Ascending aorta (tissue), 2 donors: Measurements from ENCODE around the gene MRPL20. TPM values are rescaled to one million over a fixed set of nuclear protein-coding genes. Genes with fewer than 3 reads are reported as not detected.

Source experiments
- DNase-seq, 2 donors: peaks; one replicate each; pipeline ENCODE4 v3.0.0-alpha.2; 2019; ENCODE audit warnings: low spot score in 2 of 2
- H3K27ac ChIP-seq, 2 donors: fragments of 200-600 bp; sonication (generic); one replicate each; pipeline ENCODE4 v1.5.1; 2016 to 2017; ENCODE audit warnings: mild to moderate bottlenecking in 1 of 2
- H3K27me3 ChIP-seq: fragments of 200-600 bp; sonication (generic); one replicate; pipeline ENCODE4 v1.5.1; 2017
- H3K36me3 ChIP-seq, 2 donors: fragments of 200-600 bp; sonication (generic); one replicate each; pipeline ENCODE4 v1.5.1; 2016
- H3K4me1 ChIP-seq, 2 donors: fragments of 200-600 bp; sonication (generic); one replicate each; pipeline ENCODE4 v1.5.1; 2016 to 2017; ENCODE audit warnings: mild to moderate bottlenecking in 1 of 2
- H3K4me3 ChIP-seq, 2 donors: fragments of 200-600 bp; sonication (generic); one replicate each; pipeline ENCODE4 v1.5.1; 2016 to 2017; ENCODE audit warnings: mild to moderate bottlenecking in 1 of 2
- H3K9me3 ChIP-seq, 2 donors: fragments of 200-600 bp; sonication (generic); one replicate each; pipeline ENCODE4 v1.5.1; 2016
- intact Hi-C: fragments of 100-400 bp; cut with DNase I; formaldehyde crosslinking; loops from one replicate; pipeline ENCODE4 v1.15.1; 2023
- total RNA-seq: library from RNA; depleted of rRNA; stranded (reverse); fragments of >200 nt; gene quantifications from one replicate; pipeline ENCODE4 v1.1.0, GENCODE V29; 2016
- TF ChIP-seq, protein P1 (sequence below), 3 experiments: fragments of 200-600 bp in 2 of 3; fragments of 450-650 bp in 1 of 3; sonication (generic) in 2 of 3; IDR thresholded peaks; one replicate each; pipeline ENCODE4 v1.5.1; 2016 to 2019; ENCODE audit warnings: antibody characterized with exemption in 3 of 3, mild to moderate bottlenecking in 1 of 3, moderate library complexity in 1 of 3

Gene MRPL20
- total RNA-seq, 1 donor from 2014 or later: 63.4 TPM

DNA sequence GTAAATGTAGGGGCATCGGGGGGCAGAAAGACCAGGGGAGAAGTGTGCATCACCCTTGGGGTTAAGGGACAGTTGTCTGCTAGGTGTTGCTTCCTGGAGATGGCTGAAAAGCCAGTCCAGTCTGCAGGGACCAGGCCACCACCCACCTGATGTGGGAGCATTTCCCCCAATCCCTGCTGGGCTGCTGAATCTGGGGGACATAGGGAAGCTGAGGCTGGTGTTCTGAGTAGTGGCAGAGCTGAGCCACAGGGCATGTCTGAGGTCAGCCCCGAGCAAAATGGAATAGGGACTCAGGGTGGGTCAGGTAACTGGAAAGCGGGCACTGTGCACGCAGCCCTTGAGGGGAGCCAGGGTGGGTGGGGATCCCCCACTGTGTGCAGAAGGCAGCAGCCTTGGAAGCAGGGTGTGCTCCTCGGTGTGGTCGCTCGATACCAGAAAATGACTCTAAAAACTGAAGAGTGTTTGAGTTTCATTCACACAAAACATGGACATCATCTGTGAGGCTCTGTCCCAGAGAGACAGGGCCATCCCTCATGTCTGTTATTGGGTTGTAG lies 5.6 kb downstream of the MRPL20 start:
- Histone ChIP-seq H3K4me1 (peaks cover 17 to 40% of the 10 kb centered on the region in 2 donors), H3K27ac (no peak overlapping the region), H3K27me3 (no peaks in the 10 kb centered on the region), H3K9me3 (no peaks in the 10 kb centered on the region), H3K4me3 (no peak overlapping the region), H3K36me3 (peaks cover 38 to 63% of the 10 kb centered on the region in 2 donors)
- intact Hi-C loops: loop anchor here (10.0 kb wide), 3 partner anchors 113 to 287 kb away; partner anchors contain the start of genes ATAD3A, C1orf159 and MIB2
- TF ChIP-seq, protein P1, sequence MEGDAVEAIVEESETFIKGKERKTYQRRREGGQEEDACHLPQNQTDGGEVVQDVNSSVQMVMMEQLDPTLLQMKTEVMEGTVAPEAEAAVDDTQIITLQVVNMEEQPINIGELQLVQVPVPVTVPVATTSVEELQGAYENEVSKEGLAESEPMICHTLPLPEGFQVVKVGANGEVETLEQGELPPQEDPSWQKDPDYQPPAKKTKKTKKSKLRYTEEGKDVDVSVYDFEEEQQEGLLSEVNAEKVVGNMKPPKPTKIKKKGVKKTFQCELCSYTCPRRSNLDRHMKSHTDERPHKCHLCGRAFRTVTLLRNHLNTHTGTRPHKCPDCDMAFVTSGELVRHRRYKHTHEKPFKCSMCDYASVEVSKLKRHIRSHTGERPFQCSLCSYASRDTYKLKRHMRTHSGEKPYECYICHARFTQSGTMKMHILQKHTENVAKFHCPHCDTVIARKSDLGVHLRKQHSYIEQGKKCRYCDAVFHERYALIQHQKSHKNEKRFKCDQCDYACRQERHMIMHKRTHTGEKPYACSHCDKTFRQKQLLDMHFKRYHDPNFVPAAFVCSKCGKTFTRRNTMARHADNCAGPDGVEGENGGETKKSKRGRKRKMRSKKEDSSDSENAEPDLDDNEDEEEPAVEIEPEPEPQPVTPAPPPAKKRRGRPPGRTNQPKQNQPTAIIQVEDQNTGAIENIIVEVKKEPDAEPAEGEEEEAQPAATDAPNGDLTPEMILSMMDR (IDR thresholded peaks at IDR 0.05): no peak
- DNase-seq: no peak

DNA sequence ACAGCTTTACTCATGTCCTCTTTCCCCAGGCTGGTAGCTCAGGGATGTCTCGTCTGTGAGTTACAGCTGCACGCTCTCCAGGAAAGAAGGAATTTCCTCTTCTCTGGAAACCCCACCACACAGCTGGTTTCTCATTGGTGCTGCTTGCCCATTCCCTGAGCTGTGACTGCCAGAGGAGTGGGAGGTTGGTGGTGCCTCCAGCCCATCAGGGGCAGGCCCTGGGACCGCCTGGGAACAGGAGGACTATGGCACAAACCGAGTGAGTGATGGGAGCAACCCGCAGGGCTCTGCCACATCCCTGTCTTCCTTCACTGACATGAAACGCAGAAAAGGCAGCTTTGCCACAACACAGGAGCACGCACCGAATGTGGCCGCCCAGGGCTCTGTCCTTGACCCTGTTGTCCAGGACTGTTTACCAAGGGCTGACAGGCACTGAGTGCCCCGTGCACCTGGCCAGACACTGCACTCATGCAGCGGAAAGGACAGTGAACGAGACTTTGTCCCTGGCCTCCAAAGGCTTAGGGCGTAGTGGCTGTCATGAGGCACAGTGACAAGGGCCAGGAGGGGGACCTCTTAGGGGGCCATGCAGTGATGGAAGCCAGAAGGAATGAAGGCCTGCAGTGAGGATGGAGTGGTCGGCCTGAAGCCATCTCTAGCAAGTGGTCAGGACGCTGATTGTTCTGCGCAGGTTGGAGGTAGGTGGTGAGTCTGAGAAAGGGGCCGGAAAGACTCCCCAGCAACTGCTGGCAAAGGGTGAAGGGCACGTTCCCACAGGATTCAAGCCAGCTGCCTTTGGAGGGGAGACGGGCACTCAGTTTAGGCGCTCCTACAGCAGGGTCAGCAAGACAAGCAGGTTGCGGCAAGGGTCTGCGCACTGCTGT lies 6.3 kb downstream of the MRPL20 start:
- H3K4me3 ChIP-seq: peak overlapping the region; percentile 81 to 92
- no peaks in the 10 kb centered on the region for H3K27me3 ChIP-seq
- intact Hi-C loops: loop anchor here (10.0 kb wide), 3 partner anchors 114 to 286 kb away; partner anchors contain the start of genes ATAD3A, C1orf159 and MIB2
- TF ChIP-seq, protein P1 (IDR thresholded peaks at IDR 0.05): no peak
- no peak for DNase-seq
- peaks cover 38 to 67% of the 10 kb centered on the region in 2 donors for H3K36me3 ChIP-seq
- H3K4me1 ChIP-seq: peaks cover 10 to 33% of the 10 kb centered on the region in 2 donors
- H3K27ac ChIP-seq: peak overlapping the region; percentile 65 to 80
- H3K9me3 ChIP-seq: no peaks in the 10 kb centered on the region

DNA sequence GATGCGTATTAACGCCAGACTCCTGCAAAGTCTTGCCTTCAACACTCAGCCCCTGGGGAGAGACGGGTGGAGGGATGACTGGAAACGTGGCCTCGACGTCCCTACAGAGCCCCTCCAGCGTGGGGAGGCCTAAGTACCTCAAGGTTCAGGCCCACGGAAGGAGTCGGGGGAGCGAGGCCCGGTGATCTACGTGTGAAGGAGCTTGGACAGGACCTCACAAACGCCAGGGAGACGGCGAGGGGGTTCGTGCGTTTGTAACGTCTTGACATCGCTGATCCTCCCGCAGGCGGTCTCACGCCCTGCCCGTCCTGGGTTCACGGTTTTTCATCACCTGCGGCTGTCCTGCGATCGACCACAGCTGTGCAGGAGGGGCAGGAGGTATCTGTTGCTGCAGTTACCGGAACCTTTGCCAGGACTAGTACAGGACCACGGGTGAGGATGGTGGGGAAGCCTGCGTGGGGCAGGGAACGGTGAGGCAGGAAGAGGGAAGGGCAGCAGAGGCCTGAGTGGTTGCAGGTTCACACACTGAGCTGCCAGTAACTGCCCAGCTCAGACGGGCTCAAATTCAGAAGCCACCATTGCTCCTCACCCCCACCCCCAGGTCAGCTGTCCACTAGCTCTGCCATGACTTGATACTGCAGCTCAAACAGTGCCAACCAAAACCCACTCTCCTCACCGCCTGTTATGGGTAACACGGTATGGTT lies 7.1 kb downstream of the MRPL20 start:
- TF ChIP-seq, protein P1 (IDR thresholded peaks at IDR 0.05): no peak
- H3K27me3 ChIP-seq: no peaks in the 10 kb centered on the region
- DNase-seq: no peak
- H3K27ac ChIP-seq: peak overlapping the region; percentile 65 to 80
- H3K4me3 ChIP-seq: peak overlapping the region; percentile 81 to 92
- peaks cover 10 to 25% of the 10 kb centered on the region in 2 donors for H3K4me1 ChIP-seq
- intact Hi-C loops: loop anchor here (1.0 to 10.0 kb wide), 6 partner anchors 7 to 285 kb away; partner anchors contain the start of genes ATAD3A, AURKAIP1, C1orf159 and CPTP
- peaks cover 40 to 67% of the 10 kb centered on the region in 2 donors for H3K36me3 ChIP-seq
- no peaks in the 10 kb centered on the region for H3K9me3 ChIP-seq

DNA sequence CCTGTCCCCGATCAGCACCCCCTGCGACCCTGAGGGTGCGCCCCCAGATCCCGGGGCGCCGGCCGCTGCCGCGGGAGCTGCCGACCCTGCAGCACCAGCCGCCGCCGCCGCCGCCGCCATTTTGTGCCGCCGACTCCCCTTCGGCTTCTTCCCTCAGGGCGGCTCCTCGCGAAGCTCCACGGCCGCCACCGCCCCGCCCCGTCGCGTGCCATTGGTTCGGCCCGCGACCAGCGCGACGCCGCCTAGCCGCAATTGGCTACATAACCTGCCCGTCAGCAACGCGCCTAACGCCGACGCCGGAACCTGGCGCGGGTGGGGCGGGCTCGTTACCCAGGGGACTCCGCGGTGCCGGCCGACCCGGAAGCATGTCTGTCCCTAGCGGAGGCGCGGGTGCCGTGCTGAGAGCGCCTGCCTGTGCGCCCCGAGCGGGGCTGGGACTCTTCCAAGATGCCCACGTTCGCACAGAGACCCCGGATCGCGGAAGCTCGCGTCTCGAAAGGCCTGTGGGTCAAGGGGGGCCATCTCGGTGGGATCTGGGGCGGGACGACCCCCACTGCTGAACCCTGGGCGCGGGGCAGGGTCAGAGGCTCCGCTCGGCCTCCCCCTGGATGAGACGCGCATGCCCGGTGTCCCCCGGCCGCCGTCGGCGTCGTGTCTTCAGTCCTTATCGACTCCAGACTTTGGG lies 7.8 kb downstream of the MRPL20 start, which contains the start of gene CCNL2:
Gene CCNL2, minus strand, starts transcription at position 149 of the 685 bp plus-strand sequence. Its CDS starts 29 bp downstream, at position 120.
- H3K4me1 ChIP-seq: peaks cover 10 to 24% of the 10 kb centered on the region in 2 donors
- H3K27me3 ChIP-seq: no peaks in the 10 kb centered on the region
- H3K36me3 ChIP-seq: peaks cover 40 to 67% of the 10 kb centered on the region in 2 donors
- no peaks in the 10 kb centered on the region for H3K9me3 ChIP-seq
- TF ChIP-seq, protein P1 (IDR thresholded peaks at IDR 0.05): peak; percentile 64 to 77 (median 70)
- intact Hi-C loops: loop anchor here (1.0 kb wide), 3 partner anchors 8 to 75 kb away; partner anchors contain the start of genes AURKAIP1, CPTP, INTS11 and MRPL20
- peak within 1 kb of the TSS; percentile 75 to 80 for H3K27ac ChIP-seq
- H3K4me3 ChIP-seq: peak within 1 kb of the TSS; percentile 81 to 92
- peak; percentile 89 to 99 for DNase-seq
